CD4-positive, alpha-beta T cell treated with Interferon gamma for 1 hour (primary cell): Measurements from ENCODE around the gene CLEC9A.
A peak's percentile ranks its signal among the peaks of the same experiment; 100 is the strongest.
"Not testable (repeated sequence)": the region's sequence is repeated elsewhere in the genome, so short reads cannot be mapped to it uniquely, and the experiment has no call there.

Experiments
- DNase-seq: peaks from one replicate; pipeline ENCODE4 v3.0.0-alpha.2; 2020

The CLEC9A gene

GRCh38 chr12:10030446-10030845 is at the start of gene CLEC9A:
Gene CLEC9A, plus strand, starts transcription at chr12:10030682. Its CDS starts 22,006 bp downstream, at chr12:10052688.
- DNase-seq, result no peak

- DNase-seq, result no peak
Observed at GRCh38 chr12:9991876-9992275, 38.6 kb upstream of the CLEC9A start.

GRCh38 chr12:9992296-9992695 is 38.2 kb upstream of the CLEC9A start:
- DNase-seq, result no peak

GRCh38 chr12:9999016-9999415 is 31.5 kb upstream of the CLEC9A start, which contains the start of gene CLEC1B:
Gene CLEC1B, minus strand, starts transcription at chr12:9999121. Its CDS starts 21 bp downstream, at chr12:9999100.
- DNase-seq, result no peak

- no peak for DNase-seq
Observed at GRCh38 chr12:10001171-10001776, 29.2 kb upstream of the CLEC9A start.

- DNase-seq, result no peak
Observed at GRCh38 chr12:10012630-10013330, 17.7 kb upstream of the CLEC9A start.

- DNase-seq, result no peak
Observed at GRCh38 chr12:10015450-10015849, 15.0 kb upstream of the CLEC9A start.

- no peak for DNase-seq
Observed at GRCh38 chr12:10016881-10017280, 13.6 kb upstream of the CLEC9A start.

- no peak for DNase-seq
Observed at GRCh38 chr12:10018386-10018785, 12.1 kb upstream of the CLEC9A start.

- DNase-seq, result no peak
Observed at GRCh38 chr12:10021342-10021741, 9.1 kb upstream of the CLEC9A start.

- no peak for DNase-seq
Observed at GRCh38 chr12:10025236-10025635, 5.2 kb upstream of the CLEC9A start.

- not testable (repeated sequence) for DNase-seq
Observed at GRCh38 chr12:10026666-10027065, 3.8 kb upstream of the CLEC9A start.

- DNase-seq, result no peak
Observed at GRCh38 chr12:10027311-10027710, 3.2 kb upstream of the CLEC9A start.

- DNase-seq, result peak; percentile 53
Observed at GRCh38 chr12:10027721-10028120, 2.8 kb upstream of the CLEC9A start.

- DNase-seq, result no peak
Observed at GRCh38 chr12:10031321-10031720, 839 bp downstream of the CLEC9A start.

- DNase-seq, result no peak
Observed at GRCh38 chr12:10031771-10032175, 1.3 kb downstream of the CLEC9A start.

GRCh38 chr12:10033783-10034545 is 3.5 kb downstream of the CLEC9A start:
- no peak for DNase-seq

GRCh38 chr12:10042167-10042566 is 11.7 kb downstream of the CLEC9A start:
- DNase-seq, result no peak

- no peak for DNase-seq
Observed at GRCh38 chr12:10048526-10048925, 18.0 kb downstream of the CLEC9A start.

GRCh38 chr12:10052193-10052913 is 21.9 kb downstream of the CLEC9A start:
- no peak for DNase-seq

- DNase-seq, result no peak
Observed at GRCh38 chr12:10058387-10058786, 27.9 kb downstream of the CLEC9A start.

- no peak for DNase-seq
Observed at GRCh38 chr12:10065241-10065640, 34.8 kb downstream of the CLEC9A start.

- no peak for DNase-seq
Observed at GRCh38 chr12:10067264-10067663, 36.8 kb downstream of the CLEC9A start.
